HEK293T (cell line): ENCODE measurements around the gene INAFM1.

Experiments used
- ARNT ChIP-seq: fragments of 450-650 bp; IDR thresholded peaks from 2 replicates; pipeline ENCODE4 v1.6.1; 2017; ENCODE audit warnings: mild to moderate bottlenecking
- BHLHE40 ChIP-seq: fragments of 450-650 bp; IDR thresholded peaks from 2 replicates; pipeline ENCODE4 v1.6.1; 2016; ENCODE audit warnings: mild to moderate bottlenecking, moderate library complexity, borderline replicate concordance
- CTBP1 ChIP-seq: fragments of 450-650 bp; IDR thresholded peaks from 2 replicates; pipeline ENCODE4 v1.6.1; 2016; ENCODE audit warnings: borderline replicate concordance
- FOXA1 ChIP-seq: fragments of 450-650 bp; IDR thresholded peaks from 2 replicates; pipeline ENCODE4 v1.6.1; 2016; ENCODE audit warnings: mild to moderate bottlenecking
- FOXK2 ChIP-seq: fragments of 450-650 bp; IDR thresholded peaks from 2 replicates; pipeline ENCODE4 v1.6.1; 2016; ENCODE audit warnings: mild to moderate bottlenecking
- FOXM1 ChIP-seq: fragments of 450-650 bp; IDR thresholded peaks from 2 replicates; pipeline ENCODE4 v1.6.1; 2017; ENCODE audit warnings: mild to moderate bottlenecking, borderline replicate concordance
- L3MBTL2 ChIP-seq: fragments of 450-650 bp; conservative IDR thresholded peaks from 2 replicates; pipeline ENCODE4 v1.6.1; 2016; ENCODE audit warnings: mild to moderate bottlenecking
- NFRKB ChIP-seq: fragments of 450-650 bp; IDR thresholded peaks from 2 replicates; pipeline ENCODE4 v1.6.1; 2016; ENCODE audit warnings: mild to moderate bottlenecking, moderate library complexity
- SP1 ChIP-seq: fragments of 450-650 bp; IDR thresholded peaks from 2 replicates; pipeline ENCODE4 v1.6.1; 2017
- SUZ12 ChIP-seq: fragments of 450-650 bp; IDR thresholded peaks from 2 replicates; pipeline ENCODE4 v1.6.1; 2016; ENCODE audit warnings: mild to moderate bottlenecking
- TARDBP ChIP-seq: fragments of 450-650 bp; IDR thresholded peaks from 2 replicates; pipeline ENCODE4 v1.6.1; 2016

GRCh38 chr19:47258895-47259555 is 15.7 kb upstream of the INAFM1 start:
- no peak for TF ChIP-seq L3MBTL2
- no peak for TF ChIP-seq SP1
- TF ChIP-seq FOXK2: no peak
- TF ChIP-seq FOXA1: no peak
- no peak for TF ChIP-seq CTBP1
- TF ChIP-seq SUZ12: no peak
- no peak for TF ChIP-seq NFRKB
- no peak for TF ChIP-seq FOXM1
- TF ChIP-seq BHLHE40: no peak
- no peak for TF ChIP-seq TARDBP
- no peak for TF ChIP-seq ARNT
